GM12873 (cell line): ENCODE results near the gene PRKAG2.

Source experiments
- CTCF ChIP-seq: IDR thresholded peaks from 2 replicates; pipeline ENCODE4 v1.5.1; 2012; ENCODE audit warnings: low read depth, mild to moderate bottlenecking, moderate library complexity, low read length, control low read depth; ENCODE audit not compliant: insufficient read depth; ENCODE audit errors: missing control alignments

PRKAG2 gene

GRCh38 chr7:151889406-151890354 is 12.8 kb upstream of the PRKAG2 start:
- TF ChIP-seq CTCF = no peak

- no peak for TF ChIP-seq CTCF
Observed at GRCh38 chr7:151888079-151889067, 11.5 kb upstream of the PRKAG2 start.

- TF ChIP-seq CTCF = no peak
Observed at GRCh38 chr7:151886783-151887182, 9.9 kb upstream of the PRKAG2 start.

- no peak for TF ChIP-seq CTCF
Observed at GRCh38 chr7:151885202-151885580, 8.3 kb upstream of the PRKAG2 start.

GRCh38 chr7:151884312-151885201 is 7.6 kb upstream of the PRKAG2 start:
- no peak for TF ChIP-seq CTCF

GRCh38 chr7:151883857-151884256 is 6.9 kb upstream of the PRKAG2 start:
- TF ChIP-seq CTCF = no peak

GRCh38 chr7:151882734-151883133 is 5.8 kb upstream of the PRKAG2 start:
- TF ChIP-seq CTCF = no peak
